Measurements from ENCODE around the gene FOXL3.

DNA sequence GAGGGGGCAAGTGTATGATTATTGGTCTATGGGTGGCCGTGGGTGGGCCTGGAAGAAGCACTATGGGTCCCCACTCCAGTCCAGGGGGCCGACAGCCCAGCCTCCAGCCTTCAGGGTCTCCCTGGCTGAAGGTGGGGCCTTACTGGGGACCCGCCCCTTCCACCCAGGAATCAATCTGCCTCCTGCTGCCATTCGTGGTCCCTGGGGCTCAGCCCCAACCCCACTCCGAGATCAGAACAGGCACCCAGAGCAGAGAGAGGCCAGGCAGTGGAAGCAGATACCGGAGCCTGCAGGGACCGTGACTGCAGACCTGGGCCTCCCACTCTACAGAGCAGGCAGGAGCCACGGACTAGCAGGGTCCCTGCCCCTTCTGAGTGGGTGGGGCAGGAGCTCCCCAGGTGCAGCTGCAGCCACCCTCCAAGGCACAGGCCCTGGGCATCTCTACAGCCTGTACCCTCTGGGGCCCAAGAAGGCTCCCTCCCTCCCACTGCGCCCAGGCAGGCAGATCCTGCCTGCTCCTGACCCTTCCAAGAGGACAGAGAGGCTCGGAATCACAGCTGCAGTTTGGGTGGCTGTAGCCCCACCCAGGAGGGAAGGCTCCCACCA is 13.6 kb upstream of the FOXL3 start:
- TF ChIP-seq RAD21 (IDR thresholded peaks at IDR 0.05), result no peak
- TF ChIP-seq, protein P1, sequence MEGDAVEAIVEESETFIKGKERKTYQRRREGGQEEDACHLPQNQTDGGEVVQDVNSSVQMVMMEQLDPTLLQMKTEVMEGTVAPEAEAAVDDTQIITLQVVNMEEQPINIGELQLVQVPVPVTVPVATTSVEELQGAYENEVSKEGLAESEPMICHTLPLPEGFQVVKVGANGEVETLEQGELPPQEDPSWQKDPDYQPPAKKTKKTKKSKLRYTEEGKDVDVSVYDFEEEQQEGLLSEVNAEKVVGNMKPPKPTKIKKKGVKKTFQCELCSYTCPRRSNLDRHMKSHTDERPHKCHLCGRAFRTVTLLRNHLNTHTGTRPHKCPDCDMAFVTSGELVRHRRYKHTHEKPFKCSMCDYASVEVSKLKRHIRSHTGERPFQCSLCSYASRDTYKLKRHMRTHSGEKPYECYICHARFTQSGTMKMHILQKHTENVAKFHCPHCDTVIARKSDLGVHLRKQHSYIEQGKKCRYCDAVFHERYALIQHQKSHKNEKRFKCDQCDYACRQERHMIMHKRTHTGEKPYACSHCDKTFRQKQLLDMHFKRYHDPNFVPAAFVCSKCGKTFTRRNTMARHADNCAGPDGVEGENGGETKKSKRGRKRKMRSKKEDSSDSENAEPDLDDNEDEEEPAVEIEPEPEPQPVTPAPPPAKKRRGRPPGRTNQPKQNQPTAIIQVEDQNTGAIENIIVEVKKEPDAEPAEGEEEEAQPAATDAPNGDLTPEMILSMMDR (IDR thresholded peaks at IDR 0.05; ENCODE audit: low read depth, low read length, missing input control), result no peak
- TF ChIP-seq ATF3 (IDR thresholded peaks at IDR 0.05), result no peak
- no peak for TF ChIP-seq RXRA (IDR thresholded peaks at IDR 0.05)

Data from liver (tissue), 3 donors.